Measurements from ENCODE around the gene STPG3. TPM values are rescaled to one million over a fixed set of nuclear protein-coding genes. Genes with fewer than 3 reads are reported as not detected.

The STPG3 gene
- total and polyA plus RNA-seq, 4 donors: not detected

DNA sequence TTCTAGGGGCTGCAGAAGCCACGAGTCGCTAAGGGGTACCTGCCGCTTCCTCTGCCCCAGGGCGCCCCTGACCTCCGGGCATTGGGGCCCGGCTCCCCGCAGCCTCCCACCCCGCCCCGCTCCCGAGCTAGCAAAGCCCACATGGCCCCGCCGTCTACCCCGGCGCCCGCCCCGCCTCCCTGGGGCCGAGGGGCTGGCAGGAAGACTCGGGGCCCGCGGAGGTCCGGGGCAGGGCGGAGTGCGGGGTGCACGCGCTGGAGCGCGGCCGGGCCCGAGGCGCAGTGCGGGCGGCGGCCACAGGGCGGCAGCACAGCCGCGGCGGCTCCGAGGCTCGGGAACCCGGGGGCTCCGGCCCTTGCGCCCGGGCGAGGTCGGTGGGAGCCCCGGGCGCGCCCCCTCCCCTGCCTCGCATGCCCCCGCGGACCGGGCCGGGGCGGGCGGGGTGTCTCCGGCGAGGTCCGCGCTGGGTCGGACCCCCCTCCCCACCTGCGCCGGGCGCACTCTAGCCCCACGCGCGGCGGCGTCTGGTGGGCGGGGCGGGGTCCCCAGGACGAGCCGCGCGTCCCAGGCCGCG, 44.2 kb downstream of the STPG3 start:
- Histone ChIP-seq H3K27me3 (ENCODE audit: control insufficient read depth in 1 of 2, insufficient read depth in 2 of 2, low read length in 1 of 2) (no peaks in the 10 kb centered on the region), H3K27ac (ENCODE audit: low read depth in 1 of 2, low read length in 2 of 2) (no peak overlapping the region), H3K36me3 (ENCODE audit: control insufficient read depth in 1 of 2, insufficient read depth in 2 of 2, low read length in 1 of 2) (no peaks in the 10 kb centered on the region), H3K4me1 (ENCODE audit: control insufficient read depth in 1 of 2, insufficient read depth in 2 of 2, low read length in 2 of 2) (no peaks in the 10 kb centered on the region), H3K4me3 (ENCODE audit: low read length in 2 of 2) (no peak overlapping the region), H3K9me3 (ENCODE audit: control insufficient read depth, low read length) (peaks cover 3% of the 10 kb centered on the region)
- DNase-seq: no peak
- intact Hi-C loops (cut with DNase I): loop anchor here (2.0 to 10.0 kb wide), 3 partner anchors 109 to 229 kb away; no protein-coding TSS in a partner anchor
- peak; percentile 49 for ATAC-seq (ENCODE audit: low FRiP score)
- WGBS, 2 donors: 2 to 5% methylated on average over 43 to 76 of the region's 76 CpGs

DNA sequence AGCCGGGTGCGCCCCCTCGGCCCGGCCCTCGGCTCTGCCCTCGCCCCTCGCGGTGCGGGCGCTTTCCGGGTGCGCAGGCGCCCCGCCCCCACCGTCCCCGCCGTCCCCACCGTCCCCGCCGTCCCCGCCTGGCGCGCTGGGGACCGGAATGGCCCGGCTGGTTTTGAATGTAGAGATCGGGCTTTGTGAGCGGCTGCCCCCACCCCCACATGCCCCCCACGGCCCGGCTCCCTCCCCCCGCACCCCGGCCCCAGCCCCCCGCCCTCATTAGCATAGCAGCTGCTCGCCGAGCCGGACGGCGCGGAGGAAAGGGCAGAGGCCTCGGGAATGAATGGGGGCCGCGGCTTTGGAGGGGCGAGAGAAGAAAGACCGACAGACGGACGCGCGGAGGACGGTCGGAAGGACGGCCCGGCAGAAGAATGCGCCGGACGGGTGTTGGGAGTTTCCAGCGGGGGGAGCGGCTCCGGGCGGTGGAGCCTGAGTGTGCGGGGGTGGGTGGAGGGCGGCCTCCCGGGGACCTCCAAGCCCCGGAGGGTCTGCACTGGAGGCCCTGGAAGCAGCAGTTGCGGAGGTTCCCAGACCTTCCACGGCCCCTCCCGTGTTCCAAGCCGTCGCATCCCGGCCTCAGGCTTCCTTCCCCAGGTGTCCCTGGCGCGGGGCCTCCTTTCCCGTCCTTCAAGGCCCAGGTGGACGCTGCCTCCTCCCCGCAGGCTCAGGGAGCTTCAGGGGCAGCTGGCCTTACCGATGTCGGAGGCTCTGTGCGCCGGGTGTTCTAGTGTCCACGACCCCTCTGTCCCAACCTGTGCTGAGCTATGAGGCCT, 45.0 kb downstream of the STPG3 start:
- WGBS, 2 donors: 26 to 39% methylated on average over 56 to 78 of the region's 78 CpGs
- ATAC-seq (ENCODE audit: low FRiP score) (no peak), DNase-seq (no peak)
- Histone ChIP-seq H3K36me3 (ENCODE audit: control insufficient read depth in 1 of 2, insufficient read depth in 2 of 2, low read length in 1 of 2) (no peaks in the 10 kb centered on the region), H3K9me3 (ENCODE audit: control insufficient read depth, low read length) (peaks cover 3% of the 10 kb centered on the region), H3K27me3 (ENCODE audit: control insufficient read depth in 1 of 2, insufficient read depth in 2 of 2, low read length in 1 of 2) (no peaks in the 10 kb centered on the region), H3K27ac (ENCODE audit: low read depth in 1 of 2, low read length in 2 of 2) (no peak overlapping the region), H3K4me3 (ENCODE audit: low read length in 2 of 2) (no peak overlapping the region), H3K4me1 (ENCODE audit: control insufficient read depth in 1 of 2, insufficient read depth in 2 of 2, low read length in 2 of 2) (no peaks in the 10 kb centered on the region)
- intact Hi-C loops (cut with DNase I): loop anchor here (2.0 to 10.0 kb wide), 3 partner anchors 109 to 229 kb away; no protein-coding TSS in a partner anchor

DNA sequence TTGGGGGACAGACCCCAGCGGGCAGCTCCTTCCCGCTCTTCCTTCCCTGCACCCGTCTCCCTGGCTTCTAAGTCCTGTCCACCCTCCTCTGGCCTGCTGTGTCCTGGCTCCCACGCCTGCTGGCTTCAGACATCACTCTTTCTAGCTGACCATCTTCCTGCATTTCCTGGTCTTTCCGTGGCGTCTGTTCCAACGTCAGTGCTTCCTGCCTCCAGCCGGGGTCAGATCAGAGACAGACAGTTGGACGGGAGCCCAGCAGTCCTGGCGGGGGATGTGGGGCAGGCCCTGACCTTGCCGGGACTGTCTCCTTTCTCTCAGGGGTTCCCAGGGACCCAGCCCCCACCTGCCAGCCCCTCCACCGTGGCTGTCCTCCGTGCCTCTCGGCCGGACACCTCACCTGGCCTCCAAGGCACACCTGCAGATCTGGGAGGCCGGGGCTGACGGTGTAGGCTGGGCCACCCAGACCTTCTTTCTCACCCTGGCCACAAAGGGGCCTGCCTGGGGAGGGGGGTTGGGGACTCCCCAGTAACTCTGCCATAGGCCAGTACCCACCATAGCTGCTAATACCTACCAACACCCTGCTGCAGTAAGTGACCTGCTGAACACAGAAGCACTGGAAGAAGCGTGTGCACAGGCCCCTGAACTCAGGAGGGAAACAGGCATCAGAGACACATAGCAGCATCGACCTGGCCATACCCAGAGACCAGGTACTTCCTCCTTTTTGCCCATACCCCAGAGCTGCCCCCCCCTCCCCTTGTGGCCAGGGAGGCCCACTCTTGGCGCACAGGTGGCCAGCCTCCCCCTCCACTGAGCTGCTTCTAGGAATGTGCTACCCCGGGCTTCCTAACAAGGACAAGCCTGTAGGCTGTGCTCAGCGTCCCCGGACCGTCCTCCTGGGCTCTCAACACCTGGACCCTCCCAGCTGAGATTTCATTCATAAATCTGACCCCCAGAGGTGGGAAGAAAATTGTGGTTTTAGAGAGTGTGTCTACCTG, 45.9 kb downstream of the STPG3 start:
- 67 to 73% methylated on average over 24 of the region's 24 CpGs for WGBS, 2 donors
- DNase-seq (no peak), ATAC-seq (ENCODE audit: low FRiP score) (peak; percentile 22)
- no peaks in the 10 kb centered on the region for H3K27me3 ChIP-seq (ENCODE audit: control insufficient read depth in 1 of 2, insufficient read depth in 2 of 2, low read length in 1 of 2)
- H3K36me3 ChIP-seq (ENCODE audit: control insufficient read depth in 1 of 2, insufficient read depth in 2 of 2, low read length in 1 of 2): no peaks in the 10 kb centered on the region
- no peak overlapping the region for H3K4me3 ChIP-seq (ENCODE audit: low read length in 2 of 2)
- no peak overlapping the region for H3K27ac ChIP-seq (ENCODE audit: low read depth in 1 of 2, low read length in 2 of 2)
- intact Hi-C loops (cut with DNase I): loop anchor here in 1 of 2 donors (10.0 kb wide), 1 partner anchor 108 kb away; no protein-coding TSS in a partner anchor
- peaks cover 3% of the 10 kb centered on the region for H3K9me3 ChIP-seq (ENCODE audit: control insufficient read depth, low read length)
- H3K4me1 ChIP-seq (ENCODE audit: control insufficient read depth in 1 of 2, insufficient read depth in 2 of 2, low read length in 2 of 2): no peaks in the 10 kb centered on the region

DNA sequence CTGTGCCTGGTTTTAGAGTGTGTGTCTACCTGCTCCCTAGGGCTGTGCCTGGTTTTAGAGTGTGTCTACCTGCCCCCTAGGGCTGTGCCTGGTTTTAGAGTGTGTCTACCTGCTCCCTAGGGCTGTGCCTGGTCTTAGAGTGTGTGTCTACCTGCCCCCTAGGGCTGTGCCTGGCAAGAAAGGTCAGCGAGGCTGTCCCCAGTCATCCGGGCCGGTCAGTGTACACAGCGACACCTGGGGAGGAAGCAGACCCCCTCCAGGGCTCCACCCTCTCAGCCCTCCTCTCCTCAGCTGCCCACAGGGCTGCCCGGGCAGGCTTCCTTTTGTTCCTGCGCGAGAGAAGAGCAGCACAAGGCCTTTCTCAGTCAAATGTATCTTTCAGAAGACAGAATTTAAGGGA, 46.9 kb downstream of the STPG3 start:
- Histone ChIP-seq H3K4me1 (ENCODE audit: control insufficient read depth in 1 of 2, insufficient read depth in 2 of 2, low read length in 2 of 2) (no peaks in the 10 kb centered on the region), H3K27ac (ENCODE audit: low read depth in 1 of 2, low read length in 2 of 2) (no peak overlapping the region), H3K36me3 (ENCODE audit: control insufficient read depth in 1 of 2, insufficient read depth in 2 of 2, low read length in 1 of 2) (no peaks in the 10 kb centered on the region), H3K4me3 (ENCODE audit: low read length in 2 of 2) (no peak overlapping the region), H3K27me3 (ENCODE audit: control insufficient read depth in 1 of 2, insufficient read depth in 2 of 2, low read length in 1 of 2) (no peaks in the 10 kb centered on the region), H3K9me3 (ENCODE audit: control insufficient read depth, low read length) (peaks cover 3% of the 10 kb centered on the region)
- 79 to 84% methylated on average over 7 of the region's 7 CpGs for WGBS, 2 donors
- intact Hi-C loops (cut with DNase I): loop anchor here in 1 of 2 donors (10.0 kb wide), 1 partner anchor 107 kb away; no protein-coding TSS in a partner anchor
- ATAC-seq (ENCODE audit: low FRiP score) (no peak), DNase-seq (no peak)

DNA sequence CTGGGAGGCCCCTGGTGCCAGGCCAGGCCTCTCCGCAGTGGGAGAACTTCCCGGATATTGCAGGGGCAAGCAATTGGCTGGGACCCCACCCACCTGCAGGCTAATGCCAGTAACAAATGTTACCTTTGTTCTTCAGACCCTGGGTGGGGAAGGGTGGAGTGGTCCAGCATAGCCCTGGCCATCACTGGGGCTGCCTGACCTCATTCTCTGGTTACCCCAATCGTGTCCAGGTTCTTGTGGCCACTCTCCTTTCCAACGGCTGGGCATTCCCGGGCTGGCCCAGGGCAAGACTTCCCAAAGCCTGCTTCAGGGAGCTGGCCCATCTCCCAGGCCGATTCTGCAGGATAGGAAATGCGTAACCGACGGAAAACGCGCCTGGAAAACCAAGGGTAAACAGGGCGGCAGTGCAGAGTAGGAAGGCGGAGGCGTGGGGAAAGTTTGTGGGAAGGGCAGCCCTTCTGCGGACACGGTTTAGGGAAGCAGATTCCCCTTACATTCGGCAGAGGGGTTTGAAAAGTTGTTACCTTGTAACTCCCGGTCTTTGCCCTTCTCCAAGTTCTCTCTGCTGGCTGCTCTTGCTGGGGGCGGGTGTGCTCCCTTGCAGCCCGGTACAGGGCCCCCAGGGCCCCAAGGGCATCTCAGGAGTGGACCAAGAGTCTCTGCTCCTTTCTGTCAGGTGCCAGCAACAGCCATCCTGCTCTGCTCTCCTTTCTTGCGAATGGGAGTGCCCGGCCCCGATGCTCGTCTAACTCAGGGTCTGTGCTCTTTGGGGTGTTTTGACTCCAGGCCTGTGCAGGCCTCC, 47.5 kb downstream of the STPG3 start:
- 40 to 55% methylated on average over 24 of the region's 24 CpGs for WGBS, 2 donors
- no peak for ATAC-seq (ENCODE audit: low FRiP score)
- H3K27ac ChIP-seq (ENCODE audit: low read depth in 1 of 2, low read length in 2 of 2): no peak overlapping the region
- no peak overlapping the region for H3K4me3 ChIP-seq (ENCODE audit: low read length in 2 of 2)
- DNase-seq: no peak
- intact Hi-C loops (cut with DNase I): loop anchor here in 1 of 2 donors (10.0 kb wide), 1 partner anchor 106 kb away; no protein-coding TSS in a partner anchor
- H3K4me1 ChIP-seq (ENCODE audit: control insufficient read depth in 1 of 2, insufficient read depth in 2 of 2, low read length in 2 of 2): no peaks in the 10 kb centered on the region
- H3K27me3 ChIP-seq (ENCODE audit: control insufficient read depth in 1 of 2, insufficient read depth in 2 of 2, low read length in 1 of 2): no peaks in the 10 kb centered on the region
- peaks cover 3% of the 10 kb centered on the region for H3K9me3 ChIP-seq (ENCODE audit: control insufficient read depth, low read length)
- H3K36me3 ChIP-seq (ENCODE audit: control insufficient read depth in 1 of 2, insufficient read depth in 2 of 2, low read length in 1 of 2): no peaks in the 10 kb centered on the region

DNA sequence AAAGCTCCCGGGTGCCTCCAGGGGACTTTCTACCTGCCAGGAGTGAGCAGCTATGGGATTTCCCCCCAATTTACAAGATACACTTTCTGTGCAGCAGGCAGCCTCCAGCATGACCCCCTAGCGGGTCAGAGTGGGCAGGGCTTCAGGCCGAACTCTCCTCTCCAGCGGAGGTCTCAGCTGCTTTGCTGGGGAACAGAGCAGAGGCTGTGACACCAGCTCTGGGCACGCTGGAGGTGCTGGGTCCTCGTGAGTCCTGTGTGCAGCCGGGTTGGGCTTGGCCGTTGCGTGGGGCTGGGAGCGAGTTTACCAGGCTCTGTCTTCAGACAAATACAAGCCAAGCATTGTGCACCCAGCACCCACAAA, 48.1 kb downstream of the STPG3 start:
- peaks cover 2% of the 10 kb centered on the region for H3K9me3 ChIP-seq (ENCODE audit: control insufficient read depth, low read length)
- H3K27me3 ChIP-seq (ENCODE audit: control insufficient read depth in 1 of 2, insufficient read depth in 2 of 2, low read length in 1 of 2): no peaks in the 10 kb centered on the region
- H3K36me3 ChIP-seq (ENCODE audit: control insufficient read depth in 1 of 2, insufficient read depth in 2 of 2, low read length in 1 of 2): no peaks in the 10 kb centered on the region
- H3K27ac ChIP-seq (ENCODE audit: low read depth in 1 of 2, low read length in 2 of 2): no peak overlapping the region
- no peak overlapping the region for H3K4me3 ChIP-seq (ENCODE audit: low read length in 2 of 2)
- no peak for DNase-seq
- intact Hi-C loops (cut with DNase I): loop anchor here in 1 of 2 donors (10.0 kb wide), 1 partner anchor 106 kb away; no protein-coding TSS in a partner anchor
- H3K4me1 ChIP-seq (ENCODE audit: control insufficient read depth in 1 of 2, insufficient read depth in 2 of 2, low read length in 2 of 2): no peaks in the 10 kb centered on the region
- WGBS, 2 donors: 47 to 67% methylated on average over 10 of the region's 10 CpGs
- no peak for ATAC-seq (ENCODE audit: low FRiP score)

DNA sequence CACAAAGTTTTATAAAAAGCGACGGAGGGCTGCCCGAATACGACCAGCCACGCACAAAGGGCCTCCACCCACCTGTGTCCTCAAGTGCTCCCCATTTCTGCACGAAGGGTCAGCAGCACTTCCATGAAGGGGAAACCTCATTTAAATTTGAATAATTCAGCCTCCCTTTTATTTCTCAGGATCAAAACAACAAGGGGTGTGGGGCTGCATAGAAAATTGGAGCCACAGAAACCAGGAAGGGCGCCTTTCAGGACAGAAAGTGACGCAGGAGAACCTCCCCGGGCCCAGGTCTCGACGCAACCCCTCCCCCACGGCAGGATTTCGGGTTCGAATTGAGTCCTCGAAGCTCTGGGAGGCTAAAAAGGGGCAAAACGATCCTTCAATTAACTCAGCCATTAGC, 48.9 kb downstream of the STPG3 start:
- intact Hi-C loops (cut with DNase I): loop anchor here in 1 of 2 donors (10.0 kb wide), 1 partner anchor 105 kb away; no protein-coding TSS in a partner anchor
- Histone ChIP-seq H3K4me3 (ENCODE audit: low read length in 2 of 2) (no peak overlapping the region), H3K27ac (ENCODE audit: low read depth in 1 of 2, low read length in 2 of 2) (no peak overlapping the region), H3K36me3 (ENCODE audit: control insufficient read depth in 1 of 2, insufficient read depth in 2 of 2, low read length in 1 of 2) (no peaks in the 10 kb centered on the region), H3K9me3 (ENCODE audit: control insufficient read depth, low read length) (no peaks in the 10 kb centered on the region), H3K27me3 (ENCODE audit: control insufficient read depth in 1 of 2, insufficient read depth in 2 of 2, low read length in 1 of 2) (no peaks in the 10 kb centered on the region), H3K4me1 (ENCODE audit: control insufficient read depth in 1 of 2, insufficient read depth in 2 of 2, low read length in 2 of 2) (no peaks in the 10 kb centered on the region)
- WGBS, 2 donors: 37 to 46% methylated on average over 16 of the region's 16 CpGs
- DNase-seq: no peak
- no peak for ATAC-seq (ENCODE audit: low FRiP score)
